Forelimb muscle (tissue), 1 donor: ENCODE data around the gene RABL3. TPM values are rescaled to one million over a fixed set of nuclear protein-coding genes. Genes with fewer than 3 reads are reported as not detected.
"Not testable (repeated sequence)": the region's sequence is repeated elsewhere in the genome, so short reads cannot be mapped to it uniquely, and the experiment has no call there.

Experiments
- DNase-seq: peaks from one replicate; pipeline ENCODE4 v3.0.0-alpha.2; 2013; ENCODE audit warnings: low read depth
- polyA plus RNA-seq: library from polyadenylated mRNA; unstranded; fragments of 120-200 nt; gene quantifications from one replicate; pipeline ENCODE4 v1.2.1, GENCODE V29; 2013; ENCODE audit not compliant: insufficient read length

Gene RABL3
- polyA plus RNA-seq, 1 donor = 16.9 TPM

DNA sequence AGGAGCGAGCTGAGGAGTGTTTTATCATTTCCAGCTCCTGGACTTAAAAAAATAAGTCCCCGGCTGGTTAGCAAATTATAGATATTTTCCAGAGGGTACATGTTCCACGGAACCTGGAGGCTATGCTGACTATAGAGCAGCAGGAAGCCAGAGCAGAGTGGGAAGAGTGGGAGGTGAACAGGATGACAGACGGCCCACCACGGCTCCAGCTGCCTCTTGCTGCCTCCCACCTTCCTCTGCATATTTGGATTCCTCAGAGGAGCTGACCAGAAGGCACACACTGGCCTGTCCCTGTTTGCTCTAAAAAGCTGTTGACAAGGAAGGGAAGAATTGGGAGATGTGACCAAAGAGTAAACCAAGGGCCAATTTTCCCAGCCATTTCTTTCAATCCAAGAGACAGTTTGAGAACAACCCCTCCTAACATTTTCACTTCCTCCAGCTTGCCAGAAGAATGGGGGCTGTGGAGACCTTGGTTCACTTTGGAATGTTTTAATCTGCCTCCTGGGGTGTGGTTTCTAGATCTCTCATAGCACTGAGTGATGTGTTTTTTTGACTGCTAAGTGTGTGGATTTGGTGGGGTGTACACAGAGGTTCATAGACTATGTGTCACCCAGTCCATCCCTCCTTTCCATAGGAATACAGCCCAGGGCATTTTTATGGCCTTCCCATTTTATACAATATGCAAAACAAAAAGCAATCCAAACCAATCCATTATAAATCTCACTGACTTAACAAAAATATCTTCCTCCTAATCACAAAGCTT is 97.1 kb downstream of the RABL3 start:
- DNase-seq = no peak

DNA sequence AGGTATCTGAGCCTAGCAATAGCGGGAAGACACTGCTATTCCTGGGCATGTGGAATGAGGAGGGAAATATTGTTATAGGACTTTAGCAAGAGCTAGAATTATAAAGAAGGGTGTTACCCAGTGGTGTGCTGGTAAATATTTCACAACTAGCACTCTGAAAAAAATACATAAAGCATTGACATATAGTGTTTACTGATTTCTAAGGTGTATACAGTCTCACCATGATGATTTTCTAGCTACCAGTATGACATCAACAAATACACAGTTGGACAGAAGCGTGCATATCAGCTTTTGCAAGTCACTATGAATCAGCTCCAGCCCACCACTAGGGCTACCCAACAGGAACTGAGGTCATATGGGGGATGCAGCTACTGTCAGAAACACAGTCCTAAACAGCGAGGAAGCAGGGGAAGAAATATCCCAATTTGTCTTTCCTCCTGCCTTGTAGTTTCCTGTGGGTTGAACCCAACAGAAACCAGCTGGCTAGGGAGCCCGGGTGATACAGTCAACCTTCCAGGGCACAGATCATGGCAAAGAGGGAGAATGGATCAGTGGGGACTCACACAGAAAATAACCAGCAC is 99.9 kb downstream of the RABL3 start:
- DNase-seq = no peak

DNA sequence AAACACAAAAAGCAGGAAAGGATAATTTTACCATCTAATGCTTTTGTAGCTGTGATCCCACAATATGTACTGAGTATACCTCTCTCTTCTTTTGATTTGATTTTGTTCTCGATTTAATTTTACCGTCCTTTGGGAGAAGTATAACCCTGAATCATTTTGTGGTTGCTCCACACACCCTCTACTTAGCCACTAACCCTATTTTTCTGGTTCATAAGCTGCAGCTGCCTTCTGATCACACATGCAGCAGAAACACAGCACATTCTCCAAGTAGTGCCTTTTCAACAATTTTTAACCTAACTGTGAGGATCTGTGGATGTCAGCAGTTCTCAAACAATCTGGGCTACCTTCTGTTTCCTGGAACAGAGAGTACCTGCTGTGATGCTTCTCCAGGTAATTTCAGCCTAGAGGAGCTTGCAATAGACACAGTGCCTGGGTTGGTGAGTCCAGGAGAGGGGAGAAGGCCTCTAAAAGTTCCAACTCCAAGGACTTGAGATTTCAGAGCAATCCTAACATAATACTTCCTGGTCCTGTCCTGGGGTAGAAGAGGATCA is 100.5 kb downstream of the RABL3 start:
- DNase-seq = no peak

DNA sequence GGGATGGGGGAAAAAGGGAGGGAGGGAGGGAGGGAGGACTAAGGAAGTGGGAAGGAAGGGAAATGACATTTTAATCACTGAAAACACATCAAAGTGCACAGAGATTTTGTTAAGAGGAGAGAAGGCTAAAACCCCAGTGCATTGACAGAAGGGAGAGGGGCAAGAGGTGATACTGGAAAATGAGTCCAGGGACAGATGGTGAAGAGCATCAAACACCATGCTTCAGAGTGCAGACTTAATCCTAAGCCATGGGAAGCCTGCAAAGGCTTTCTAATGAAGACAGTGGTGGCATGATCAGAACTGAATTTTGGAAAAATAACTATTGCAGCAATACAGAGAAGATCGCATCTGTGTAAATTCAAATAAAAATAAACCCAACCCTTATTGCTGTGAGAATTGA is 102.1 kb downstream of the RABL3 start:
- no peak for DNase-seq

DNA sequence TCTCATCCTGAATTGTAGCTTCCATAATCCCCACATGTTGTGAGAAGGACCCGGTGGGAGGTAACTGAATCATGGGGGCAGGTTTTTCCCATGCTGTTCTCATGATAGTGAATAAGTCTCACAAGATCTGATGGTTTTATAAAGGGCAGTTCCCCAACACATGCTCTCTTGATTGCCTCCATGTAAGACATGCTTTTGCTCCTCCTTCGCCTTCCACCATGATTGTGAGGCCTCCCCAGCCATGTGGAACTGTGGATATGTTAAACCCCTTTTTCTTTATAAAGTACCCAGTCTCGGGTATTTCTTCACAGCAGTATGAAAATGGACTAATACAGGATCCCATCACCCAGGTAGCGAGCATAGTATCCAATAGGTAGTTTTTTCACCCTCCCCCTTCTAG is 103.5 kb downstream of the RABL3 start:
- not testable (repeated sequence) for DNase-seq

DNA sequence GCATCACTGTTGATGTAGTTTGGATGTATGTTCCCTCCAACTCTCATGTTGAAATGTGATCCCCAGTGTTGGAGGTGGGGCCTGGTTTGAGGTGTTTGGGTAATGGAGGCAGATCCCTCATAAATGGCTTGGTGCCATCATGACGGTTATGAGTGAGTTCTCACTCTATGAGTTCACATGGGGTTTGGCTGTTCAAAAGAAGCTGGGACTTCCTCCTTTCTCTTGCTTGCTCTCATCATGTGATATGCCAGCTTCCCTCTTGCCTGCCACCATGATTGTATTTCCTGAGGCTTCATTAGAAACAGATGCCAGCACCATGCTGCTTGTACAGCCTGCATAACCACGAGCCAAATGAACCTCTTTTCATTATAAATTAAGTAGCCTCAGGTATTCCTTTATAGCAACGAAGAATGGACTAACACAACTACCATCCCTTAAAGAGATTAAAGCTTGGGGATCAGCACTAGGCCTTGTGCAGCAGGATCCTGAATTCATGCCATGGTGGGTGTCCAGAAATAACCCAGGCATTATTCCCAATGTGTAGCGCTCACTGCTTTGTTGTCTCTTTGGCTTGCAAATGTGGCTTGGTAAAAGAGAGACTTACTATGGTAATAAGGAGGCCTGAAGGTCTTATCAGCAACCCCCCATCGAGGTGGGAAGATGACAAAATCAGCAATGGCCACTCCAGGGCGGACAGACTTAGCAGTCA is 104.3 kb downstream of the RABL3 start:
- no peak for DNase-seq

DNA sequence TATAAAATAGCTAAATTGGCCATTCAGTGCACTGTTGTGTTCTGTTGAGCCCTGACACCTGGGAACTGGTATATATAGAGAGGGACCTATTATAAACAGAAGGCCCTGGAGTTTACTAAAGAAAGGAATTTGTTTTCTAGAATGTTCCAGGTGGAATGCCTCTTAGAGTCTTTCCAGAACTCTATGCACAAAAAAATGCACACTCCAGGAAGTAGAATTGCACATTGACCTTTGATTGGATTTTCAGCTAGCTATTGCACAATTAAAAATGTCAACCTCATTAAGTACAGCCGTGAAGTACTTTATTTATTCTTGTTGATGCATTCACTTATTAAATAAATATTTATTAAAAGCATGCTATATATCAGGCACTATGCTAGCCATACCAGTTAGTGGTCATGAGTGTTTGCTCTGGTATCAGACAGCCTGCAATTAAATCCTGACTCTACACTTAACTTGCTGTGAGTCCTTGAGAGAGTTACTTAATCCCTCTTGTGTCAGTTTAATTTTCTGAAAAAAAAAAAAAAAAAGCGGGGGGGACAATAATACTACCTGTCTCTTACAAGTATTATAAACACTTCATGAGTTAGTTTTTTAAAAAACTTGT is 105.4 kb downstream of the RABL3 start:
- no peak for DNase-seq

Other genes with a start within 250 kb of the RABL3 start
- gene NDUFB4, start 146.2 kb downstream of the RABL3 start, polyA plus RNA-seq = 170 TPM
- 0.47 TPM for gene HGD, start 60.3 kb downstream of the RABL3 start, polyA plus RNA-seq
- 10.1 TPM for gene GTF2E1, start 228 bp upstream of the RABL3 start, polyA plus RNA-seq
- 0.04 TPM for gene STXBP5L, start 165.7 kb upstream of the RABL3 start, polyA plus RNA-seq